Fibroblast of skin of right quadriceps (primary cell): ENCODE data around the gene FOXJ3.

ENCODE experiments used
- DNase-seq: peaks from one replicate; pipeline ENCODE4 v3.0.0-alpha.2; 2013

FOXJ3 gene

GRCh38 chr1:42163536-42164503, 171.2 kb downstream of the FOXJ3 start:
- DNase-seq = no peak

DNA sequence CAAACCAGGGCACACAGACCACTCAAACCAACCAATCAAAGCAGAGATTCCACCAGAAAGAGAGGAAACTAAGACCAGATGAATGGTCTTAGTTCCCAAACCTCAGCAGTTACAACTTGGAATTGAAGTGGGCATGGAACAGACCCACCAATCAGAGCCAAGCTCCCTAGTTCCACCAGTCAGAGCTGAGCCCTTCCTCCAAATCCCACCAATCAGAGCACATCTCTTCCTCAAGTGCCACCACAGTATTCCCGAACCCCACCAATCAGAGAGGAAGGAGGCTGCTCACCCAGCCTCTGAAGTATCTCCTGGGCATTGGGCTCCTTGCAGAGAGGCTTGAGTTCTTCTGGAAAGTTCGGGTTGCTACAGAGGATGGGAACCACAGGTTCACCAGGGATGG, 171.9 kb downstream of the FOXJ3 start:
- DNase-seq = no peak

GRCh38 chr1:42162181-42162580, 172.9 kb downstream of the FOXJ3 start:
- no peak for DNase-seq

- DNase-seq = peak; percentile 26
These were observed 176.8 kb downstream of the FOXJ3 start for GRCh38 chr1:42158189-42158588.

DNA sequence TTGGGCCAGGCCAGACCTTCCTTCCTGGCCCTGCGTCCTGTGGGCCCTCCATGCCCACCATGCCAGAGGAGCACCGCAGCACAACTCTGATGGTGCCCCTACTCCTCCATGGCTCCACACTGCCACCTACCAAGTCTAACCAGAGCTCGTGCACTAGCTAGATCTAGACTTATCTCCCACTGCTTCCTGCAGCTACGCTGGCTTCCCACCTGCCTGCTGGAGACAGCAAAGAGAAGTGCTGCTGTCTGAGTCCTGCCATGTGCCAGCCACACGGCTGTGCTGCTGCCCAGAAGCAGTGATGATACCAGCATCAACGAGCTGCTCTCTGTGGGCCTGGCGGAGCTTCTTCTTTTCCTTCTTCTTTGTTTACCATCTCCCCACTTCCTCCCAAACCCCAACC, 177.4 kb downstream of the FOXJ3 start:
- no peak for DNase-seq

- DNase-seq = no peak
These were observed 179.7 kb downstream of the FOXJ3 start for GRCh38 chr1:42155362-42155761.

- no peak for DNase-seq
These were observed 180.3 kb downstream of the FOXJ3 start for GRCh38 chr1:42154685-42155084.

DNA sequence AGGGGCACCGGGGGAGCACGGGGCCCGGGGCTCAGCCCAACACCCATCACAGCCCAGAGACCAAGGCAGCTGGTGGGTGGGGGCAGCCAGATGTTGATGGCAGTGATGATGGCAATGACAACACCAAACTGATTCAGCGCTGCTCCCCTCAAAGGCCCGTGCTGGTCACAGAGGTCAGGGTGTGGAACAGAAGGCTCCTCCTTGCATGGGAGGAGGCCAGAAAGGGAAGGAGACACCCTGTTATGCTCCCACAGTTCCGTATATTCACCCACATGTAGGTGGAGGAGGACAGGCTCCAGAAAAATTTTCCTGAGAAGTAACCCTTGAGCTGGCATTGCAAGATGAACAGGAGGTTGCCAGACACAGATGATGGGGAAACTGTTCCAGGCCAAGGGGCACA, 181.4 kb downstream of the FOXJ3 start:
- no peak for DNase-seq

DNA sequence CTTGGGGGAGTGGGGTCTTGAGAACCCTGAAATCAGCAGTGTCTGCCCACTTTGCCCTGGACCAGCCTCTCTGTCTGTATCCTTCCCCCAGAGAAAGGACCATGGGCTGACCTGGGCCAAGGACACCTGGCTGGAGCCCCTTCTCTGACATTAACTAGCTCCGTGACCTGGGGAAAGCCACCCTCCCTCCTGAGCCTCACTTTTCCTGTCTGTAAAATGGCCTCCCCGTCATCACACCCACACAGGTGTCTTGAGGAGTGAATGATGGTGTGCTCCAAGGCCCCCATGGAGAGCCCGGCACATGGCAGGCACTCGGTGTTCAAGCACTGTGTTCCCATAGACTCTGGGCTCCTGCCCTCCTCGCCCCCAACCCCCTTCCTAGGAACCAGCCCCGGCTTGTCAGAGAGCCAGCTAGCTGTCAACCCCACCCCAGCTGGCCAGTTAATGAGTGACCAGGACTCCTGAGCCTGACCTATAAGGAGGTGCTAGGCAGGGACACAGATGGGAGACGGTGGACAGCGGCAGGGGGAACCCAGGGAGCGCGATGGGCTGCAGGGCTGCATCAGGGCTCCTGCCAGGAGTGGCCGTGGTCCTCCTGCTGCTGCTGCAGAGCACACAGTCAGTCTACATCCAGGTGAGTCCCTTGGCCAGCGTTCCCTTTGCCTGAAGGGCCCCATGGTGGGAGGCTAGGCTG, 182.0 kb downstream of the FOXJ3 start, which contains the start of gene GUCA2B:
TSS of gene GUCA2B (plus strand) at position 504 of the 694 bp plus-strand sequence. CDS start at position 545, 41 bp downstream.
- DNase-seq = no peak

GRCh38 chr1:42152119-42152518, 182.9 kb downstream of the FOXJ3 start:
- no peak for DNase-seq

GRCh38 chr1:42150651-42151050, 184.4 kb downstream of the FOXJ3 start:
- DNase-seq = no peak

- DNase-seq = no peak
These were observed 186.9 kb downstream of the FOXJ3 start for GRCh38 chr1:42148166-42148565.

DNA sequence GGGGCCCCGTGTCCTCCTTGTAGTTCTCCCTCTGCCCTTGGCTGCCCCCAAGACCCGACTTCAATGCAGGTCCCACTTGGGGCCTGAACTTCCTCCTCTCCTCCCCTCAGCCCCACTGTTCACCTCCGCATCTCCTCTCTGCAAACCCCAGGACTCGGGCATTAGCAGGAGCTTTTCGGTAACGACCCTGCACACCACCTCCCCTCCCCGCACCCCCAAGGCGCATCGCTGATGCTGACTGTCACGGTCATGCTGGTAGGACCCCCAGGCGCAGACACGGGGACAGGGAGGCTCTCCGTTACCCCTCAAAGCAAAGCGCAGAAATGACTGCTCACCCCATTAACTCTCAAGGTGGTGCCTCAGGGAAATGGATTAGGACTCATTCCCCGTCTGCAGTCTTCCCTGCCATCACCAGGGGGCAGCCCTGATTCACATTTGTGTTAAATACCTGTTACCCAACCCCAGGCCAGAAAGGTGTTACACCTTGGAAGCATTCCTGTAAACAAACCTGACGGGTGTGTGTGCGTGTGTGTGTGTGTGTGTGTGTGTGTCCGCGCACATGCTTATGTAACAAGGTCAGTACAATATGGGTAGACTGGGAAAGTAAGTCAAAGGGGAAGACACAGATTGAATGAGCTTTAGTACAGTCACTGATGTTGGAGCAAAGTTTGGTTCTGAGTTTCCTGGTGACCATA, 188.3 kb downstream of the FOXJ3 start:
- peak; percentile 56 for DNase-seq

DNA sequence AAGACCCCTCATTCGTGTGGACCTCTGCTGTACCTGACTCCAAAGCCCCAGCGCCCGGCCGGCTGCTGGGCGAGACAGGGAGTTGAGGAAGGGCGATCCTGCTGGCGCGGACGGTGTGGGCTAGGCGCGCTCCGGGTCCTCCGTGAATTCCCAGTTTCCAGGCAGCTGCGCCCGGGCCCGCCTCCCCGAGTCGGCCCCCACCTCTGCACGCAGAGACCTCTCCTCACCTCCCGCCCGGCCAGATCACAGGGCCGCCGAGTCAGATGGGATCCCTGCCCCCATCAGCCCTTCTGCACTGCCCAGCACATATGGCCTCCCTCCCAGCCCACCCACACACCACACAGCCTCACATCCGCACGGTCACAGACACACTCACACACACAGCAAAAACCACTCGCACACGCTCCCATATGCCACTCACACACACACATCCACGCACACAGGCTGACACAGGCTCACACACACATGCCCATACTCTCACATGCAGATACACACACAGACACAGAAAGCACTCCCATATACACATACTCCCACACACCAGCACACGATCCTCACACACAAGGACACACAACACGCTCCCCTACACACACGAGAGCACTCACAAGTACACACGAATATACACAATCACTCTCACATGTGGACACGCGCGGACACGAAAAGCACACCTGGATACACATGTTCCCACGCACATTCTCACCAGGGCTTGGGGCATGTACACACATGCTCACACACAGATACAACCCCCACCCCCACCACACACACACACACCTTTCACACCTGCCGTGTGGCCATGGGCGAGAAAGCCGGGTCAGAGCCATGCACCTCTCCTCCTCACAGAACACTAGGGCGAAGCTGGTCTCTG, 189.0 kb downstream of the FOXJ3 start:
- DNase-seq = no peak

DNA sequence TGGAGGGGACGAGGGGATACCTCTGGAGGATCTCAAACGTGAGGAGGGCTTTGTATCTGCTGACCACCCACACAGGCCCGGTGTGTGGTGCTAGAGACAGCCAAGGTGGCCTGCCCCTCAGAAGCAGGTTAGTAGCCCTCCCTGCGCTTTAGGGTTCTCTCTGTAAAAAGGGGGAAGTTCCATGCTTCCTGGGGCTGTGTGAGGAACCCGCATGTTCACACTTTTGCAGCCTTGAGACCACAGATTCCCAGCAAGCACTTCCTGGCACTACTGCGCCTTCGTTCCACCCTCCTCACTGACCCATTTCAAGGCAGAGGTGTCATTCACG, 189.7 kb downstream of the FOXJ3 start:
- DNase-seq = no peak

DNA sequence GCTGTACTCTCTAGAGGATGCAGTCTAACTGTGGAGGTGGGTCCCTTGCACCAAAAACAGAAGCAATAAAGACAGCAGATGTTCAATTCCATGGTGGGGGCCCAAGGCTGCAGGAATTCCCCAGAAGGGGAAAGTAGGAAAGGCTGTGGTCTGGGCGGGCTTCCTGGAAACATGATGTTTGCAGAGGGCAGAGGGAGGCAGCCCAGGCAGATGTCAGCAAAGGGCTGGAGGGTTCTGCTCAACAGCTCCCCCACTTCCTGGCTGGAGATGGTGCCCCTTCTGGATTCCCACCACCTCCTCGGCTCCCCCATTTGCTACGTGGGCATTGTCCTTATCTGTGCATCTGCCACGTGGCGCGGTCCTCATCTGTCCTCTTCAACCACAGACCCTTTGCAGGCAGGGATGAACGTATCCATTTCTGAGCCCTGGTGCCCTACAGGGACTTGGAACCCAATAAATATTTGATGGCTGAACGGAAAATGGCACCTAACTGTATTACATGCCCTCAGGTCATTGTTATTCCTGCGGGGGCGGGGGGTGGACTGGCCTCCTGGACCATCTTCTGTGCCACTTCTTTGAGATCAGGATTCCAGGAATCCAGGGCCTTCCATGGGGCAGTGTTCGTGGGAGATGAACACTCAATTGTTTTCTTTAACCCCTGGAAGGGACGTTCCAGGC, 190.2 kb downstream of the FOXJ3 start:
- DNase-seq = no peak

DNA sequence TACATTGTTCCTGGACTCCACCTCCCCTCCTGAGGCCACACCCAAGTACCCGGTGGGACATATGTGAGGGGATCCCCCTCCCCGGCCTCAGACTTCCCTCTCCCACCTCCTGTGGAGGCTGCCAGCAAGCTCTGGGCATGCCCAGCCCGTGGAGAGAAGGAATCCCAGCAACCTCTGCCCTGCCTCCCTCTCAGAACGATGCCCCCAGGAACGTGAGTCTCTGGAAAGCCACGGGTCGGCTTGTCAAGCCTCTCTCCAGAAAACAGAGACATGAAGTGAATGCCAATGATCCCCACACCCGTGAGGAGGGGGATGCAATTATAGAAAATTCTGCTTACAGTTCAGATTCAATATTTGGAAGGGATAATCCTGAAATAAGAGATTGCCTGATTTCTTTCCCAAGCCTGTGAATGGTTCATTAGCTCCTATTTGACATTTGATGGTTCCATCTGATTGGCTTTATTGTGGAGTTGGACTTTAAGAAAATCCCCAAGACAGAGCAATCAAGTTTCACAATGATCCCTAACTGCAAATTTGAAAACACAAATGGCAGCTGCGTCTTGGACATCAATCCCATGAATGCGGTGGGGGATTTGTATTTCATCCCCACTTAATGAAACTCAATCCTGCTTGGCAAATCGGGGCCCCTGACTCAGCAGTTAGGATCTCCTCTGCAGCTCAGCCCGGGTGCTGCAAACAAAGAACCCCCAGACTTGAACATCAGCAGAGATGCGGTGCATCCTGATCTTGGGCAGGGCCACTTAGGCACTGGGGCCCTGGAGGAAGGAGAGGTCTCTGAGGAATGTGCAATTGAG, 190.9 kb downstream of the FOXJ3 start:
- DNase-seq = no peak

DNA sequence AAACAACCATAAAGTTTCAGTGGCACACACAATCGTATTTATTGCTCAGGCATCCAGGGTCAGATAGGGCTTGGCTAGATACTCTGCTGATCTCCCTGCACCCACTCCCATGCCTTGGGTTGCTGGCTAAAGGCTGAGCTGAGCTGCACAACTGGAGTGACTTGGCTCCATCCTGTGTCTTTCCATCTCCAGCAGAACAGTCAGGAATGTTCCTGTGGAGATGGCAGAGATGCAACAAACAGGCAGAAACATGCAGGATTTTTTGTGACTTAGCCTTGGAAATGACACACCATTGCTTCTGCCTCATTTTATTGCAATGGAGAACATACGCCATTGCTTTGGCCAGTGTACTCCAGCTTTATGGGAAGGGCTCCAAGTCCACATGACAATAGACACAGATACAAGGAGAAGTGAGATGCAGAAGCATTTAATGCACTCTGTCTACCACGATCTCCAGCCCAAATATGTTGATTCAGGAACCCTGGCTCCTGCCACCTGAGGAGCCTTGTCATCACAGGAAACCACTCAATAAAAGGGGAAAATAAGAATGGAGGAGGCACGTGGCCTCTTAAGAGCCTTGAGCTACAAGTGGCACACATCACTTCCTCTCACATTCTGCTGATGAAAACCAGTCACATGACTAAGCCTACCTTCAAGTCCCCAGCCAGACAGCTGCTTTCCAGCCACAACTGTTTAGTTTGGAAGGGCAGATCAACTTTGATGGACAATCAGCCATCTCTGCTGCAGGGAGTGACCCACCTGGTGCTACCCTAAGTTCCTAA, 191.9 kb downstream of the FOXJ3 start:
- DNase-seq = no peak

DNA sequence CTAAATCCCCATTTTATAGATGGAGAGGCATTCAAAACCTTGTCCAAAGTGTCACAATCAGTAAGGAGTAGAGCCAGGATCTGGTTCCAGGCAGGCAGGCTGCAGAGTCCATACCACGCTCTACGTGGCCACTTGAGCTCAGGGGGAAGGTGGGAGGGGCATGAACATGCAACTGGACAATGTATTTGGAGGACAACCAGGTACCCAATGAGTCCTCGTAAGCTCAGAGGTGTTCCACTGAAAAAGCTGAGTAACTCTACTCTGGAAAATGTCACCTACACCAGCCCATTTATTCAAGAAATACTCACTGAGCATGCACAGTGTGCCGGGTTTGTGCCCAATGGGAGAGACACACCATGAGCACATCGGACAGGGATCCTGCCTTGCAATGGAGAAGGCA, 193.1 kb downstream of the FOXJ3 start:
- no peak for DNase-seq

GRCh38 chr1:42140191-42140590, 194.8 kb downstream of the FOXJ3 start:
- DNase-seq = no peak
